PC-3 (cell line): ENCODE results near the gene SGMS1. TPM values are rescaled to one million over a fixed set of nuclear protein-coding genes. Genes with fewer than 3 reads are reported as not detected.

Source experiments
- ATAC-seq: fragments of 200-7000 bp; cut with Tn5 transposase; 2 replicates; pipeline ENCODE4 v1.9.1; 2020; ENCODE audit warnings: mild to moderate bottlenecking, moderate library complexity
- BruUV-seq: library from RNA; stranded (reverse); fragments of 400-500 nt; replicated peaks from 2 replicates; lab custom pipeline; 2021; lab: Mats Ljungman, UMichigan
- CTCF ChIA-PET: fragments of 300-600 bp; sonication (Branson Sonifier 250); formaldehyde crosslinking; loops from one replicate; lab custom pipeline; 2022; ENCODE audit warnings: antibody characterized with exemption; lab: Charles Lee
- POLR2A ChIA-PET: fragments of 300-600 bp; sonication (Branson Sonifier 250); formaldehyde crosslinking; loops from one replicate; lab custom pipeline; 2022; ENCODE audit warnings: antibody characterized with exemption; ENCODE audit not compliant: unreplicated experiment; lab: Charles Lee
- DNase-seq: peaks from one replicate; pipeline ENCODE4 v3.0.0-alpha.2; 2015
- H2AFZ ChIP-seq: fragments of 300-600 bp; sonication (generic); 2 replicates; pipeline ENCODE4 v1.6.0; 2016; ENCODE audit warnings: antibody characterized with exemption, low read length
- H3F3A ChIP-seq: fragments of 300-600 bp; sonication (generic); one replicate; pipeline ENCODE4 v1.6.0; 2017; ENCODE audit warnings: antibody characterized with exemption, low read length, control low read depth, mild to moderate bottlenecking; ENCODE audit not compliant: unreplicated experiment
- H3K27ac ChIP-seq: fragments of 300-600 bp; sonication (generic); 2 replicates; pipeline ENCODE4 v1.5.1; 2016; ENCODE audit warnings: mild to moderate bottlenecking, low read length
- H3K27me3 ChIP-seq: fragments of 300-600 bp; sonication (generic); 2 replicates; pipeline ENCODE4 v1.6.1; 2016; ENCODE audit warnings: low read length, mixed read lengths
- H3K36me3 ChIP-seq: fragments of 300-600 bp; sonication (generic); 2 replicates; pipeline ENCODE4 v1.6.1; 2016; ENCODE audit warnings: low read depth, mixed run types, low read length, mixed read lengths
- H3K4me1 ChIP-seq: fragments of 300-600 bp; sonication (generic); 2 replicates; pipeline ENCODE4 v1.5.1; 2016; ENCODE audit warnings: low read length; ENCODE audit not compliant: insufficient read depth
- H3K4me2 ChIP-seq: fragments of 300-600 bp; sonication (generic); 2 replicates; pipeline ENCODE4 v1.6.0; 2016; ENCODE audit warnings: low read length
- H3K4me3 ChIP-seq: fragments of 300-600 bp; sonication (generic); 2 replicates; pipeline ENCODE4 v1.5.1; 2016; ENCODE audit warnings: mild to moderate bottlenecking, low read length, mixed read lengths
- H3K79me2 ChIP-seq: fragments of 300-600 bp; sonication (generic); 2 replicates; pipeline ENCODE4 v1.6.1; 2017; ENCODE audit warnings: low read length, mixed read lengths
- H3K9ac ChIP-seq: fragments of 300-600 bp; sonication (generic); 2 replicates; pipeline ENCODE4 v1.6.0; 2016; ENCODE audit warnings: mild to moderate bottlenecking, low read length
- H3K9me2 ChIP-seq: fragments of 300-600 bp; sonication (generic); replicated peaks from 2 replicates; pipeline ENCODE4 v1.6.1; 2016; ENCODE audit warnings: mixed run types, low read length, mixed read lengths
- H3K9me3 ChIP-seq: fragments of 300-600 bp; sonication (generic); 2 replicates; pipeline ENCODE4 v1.6.1; 2016; ENCODE audit warnings: low read length, mixed read lengths
- H4K20me1 ChIP-seq: fragments of 300-600 bp; sonication (generic); 2 replicates; pipeline ENCODE4 v1.6.1; 2016; ENCODE audit warnings: low read length, mixed read lengths
- CTCF ChIP-seq: fragments of 300-600 bp; sonication (generic); conservative IDR thresholded peaks from 2 replicates; pipeline ENCODE4 v1.5.1; 2017; ENCODE audit warnings: antibody characterized with exemption, low read depth, mild to moderate bottlenecking, low read length
- EZH2 ChIP-seq: fragments of 300-600 bp; sonication (generic); IDR thresholded peaks from one replicate; pipeline ENCODE4 v1.6.1; 2017; ENCODE audit warnings: antibody characterized with exemption, mild to moderate bottlenecking, low read length; ENCODE audit not compliant: unreplicated experiment
- EZH2phosphoT487 ChIP-seq: fragments of 300-600 bp; sonication (generic); IDR thresholded peaks from 2 replicates; pipeline ENCODE4 v1.6.1; 2018; ENCODE audit warnings: mild to moderate bottlenecking, antibody characterized with exemption, low read length, borderline replicate concordance
- intact Hi-C: fragments of 100-400 bp; cut with micrococcal nuclease; formaldehyde crosslinking; loops from 2 replicates; pipeline ENCODE4 v1.9.0; 2023
- total RNA-seq: library from RNA; depleted of rRNA; stranded (reverse); fragments of >200 nt; gene quantifications from 2 replicates; pipeline ENCODE4 v1.2.3, GENCODE V29; 2014

SGMS1 gene
- total RNA-seq, 1 experiment from 2014 or later = 61.4 TPM

- peaks cover 46% of the 10 kb centered on the region for H3K4me1 ChIP-seq
- H4K20me1 ChIP-seq = no peaks in the 10 kb centered on the region
- H3K4me3 ChIP-seq = no peak overlapping the region
- DNase-seq (peak; percentile 47), ATAC-seq (peak; percentile 29)
- H3K27ac ChIP-seq = no peak overlapping the region
- no peak overlapping the region for H2AFZ ChIP-seq
- H3K9me3 ChIP-seq = no peaks in the 10 kb centered on the region
- ChIA-PET CTCF (interaction anchor here (0.6 kb wide), 1 partner anchor 38 kb away, joined by 5 read pairs; no protein-coding TSS in a partner anchor), POLR2A (interaction anchor here (0.5 kb wide), 1 partner anchor 86 kb away, joined by 3 read pairs; no protein-coding TSS in a partner anchor)
- BruUV-seq = no TSS peak
- H3K9ac ChIP-seq = no peak overlapping the region
- intact Hi-C loops = no loop called here
- no peaks in the 10 kb centered on the region for H3K36me3 ChIP-seq
- H3K27me3 ChIP-seq = no peaks in the 10 kb centered on the region
- H3F3A ChIP-seq = no peaks in the 10 kb centered on the region
- TF ChIP-seq EZH2phosphoT487 (no peak), CTCF (no peak), EZH2 (no peak)
- peaks cover 48% of the 10 kb centered on the region for H3K79me2 ChIP-seq
- no peaks in the 10 kb centered on the region for H3K9me2 ChIP-seq
- peak overlapping the region; percentile 1 for H3K4me2 ChIP-seq
Observed at GRCh38 chr10:50577681-50578350, 45.9 kb downstream of the SGMS1 start.

- peaks cover 46% of the 10 kb centered on the region for H3K4me1 ChIP-seq
- no peaks in the 10 kb centered on the region for H3K9me2 ChIP-seq
- BruUV-seq = no TSS peak
- ATAC-seq (no peak), DNase-seq (no peak)
- H3F3A ChIP-seq = no peaks in the 10 kb centered on the region
- no peaks in the 10 kb centered on the region for H3K27me3 ChIP-seq
- POLR2A ChIA-PET = no interaction called here
- H2AFZ ChIP-seq = no peak overlapping the region
- H3K4me2 ChIP-seq = no peak overlapping the region
- no peak overlapping the region for H3K27ac ChIP-seq
- no peak overlapping the region for H3K9ac ChIP-seq
- H3K79me2 ChIP-seq = peaks cover 43% of the 10 kb centered on the region
- no peak for TF ChIP-seq CTCF
- no peak for TF ChIP-seq EZH2
- TF ChIP-seq EZH2phosphoT487 = no peak
- no peaks in the 10 kb centered on the region for H3K9me3 ChIP-seq
- intact Hi-C loops = no loop called here
- no peak overlapping the region for H3K4me3 ChIP-seq
- no peaks in the 10 kb centered on the region for H4K20me1 ChIP-seq
- CTCF ChIA-PET = interaction anchor here (1.0 kb wide), 1 partner anchor 16 kb away, joined by 4 read pairs; no protein-coding TSS in a partner anchor
- no peaks in the 10 kb centered on the region for H3K36me3 ChIP-seq
Observed at GRCh38 chr10:50577010-50577409, 46.7 kb downstream of the SGMS1 start.

- H4K20me1 ChIP-seq = no peaks in the 10 kb centered on the region
- no peaks in the 10 kb centered on the region for H3K9me2 ChIP-seq
- peaks cover 42% of the 10 kb centered on the region for H3K79me2 ChIP-seq
- no peaks in the 10 kb centered on the region for H3K27me3 ChIP-seq
- no peaks in the 10 kb centered on the region for H3F3A ChIP-seq
- intact Hi-C loops = no loop called here
- ChIA-PET CTCF (interaction anchor here (1.0 kb wide), 1 partner anchor 15 kb away, joined by 4 read pairs; no protein-coding TSS in a partner anchor), POLR2A (no interaction called here)
- BruUV-seq = no TSS peak
- H3K9ac ChIP-seq = no peak overlapping the region
- H3K4me1 ChIP-seq = peaks cover 44% of the 10 kb centered on the region
- H3K27ac ChIP-seq = no peak overlapping the region
- no peaks in the 10 kb centered on the region for H3K9me3 ChIP-seq
- ATAC-seq (peak; percentile 11; the same call in 1 of the 2 replicates), DNase-seq (peak; percentile 80)
- H3K4me3 ChIP-seq = no peak overlapping the region
- H3K4me2 ChIP-seq = peak overlapping the region; percentile 10; the same call in 1 of the 2 replicates
- H3K36me3 ChIP-seq = no peaks in the 10 kb centered on the region
- H2AFZ ChIP-seq = no peak overlapping the region
- TF ChIP-seq EZH2 = no peak
Observed at GRCh38 chr10:50576245-50576815, 47.4 kb downstream of the SGMS1 start.
